Lower leg skin (tissue), 4 donors: ENCODE measurements around the gene CENPX. TPM values are rescaled to one million over a fixed set of nuclear protein-coding genes. Genes with fewer than 3 reads are reported as not detected.

ENCODE experiments used
- DNase-seq, 2 donors: peaks; one replicate each; pipeline ENCODE4 v3.0.0-alpha.2; 2019; ENCODE audit warnings: low spot score in 2 of 2
- H3K4me3 ChIP-seq: fragments of 200-600 bp; sonication (generic); 2 replicates; pipeline ENCODE4 v1.5.1; 2017; ENCODE audit warnings: mild to moderate bottlenecking, low read depth; ENCODE audit not compliant: poor library complexity, severe bottlenecking
- POLR2A ChIP-seq, 2 donors: fragments of 450-650 bp; IDR thresholded peaks; one replicate each; pipeline ENCODE4 v1.6.1; 2016 to 2017; ENCODE audit warnings: antibody characterized with exemption in 2 of 2, mild to moderate bottlenecking in 1 of 2, moderate library complexity in 1 of 2
- WGBS, 2 donors: methylation state at CpG; one replicate each; pipeline ENCODE4 v1.1.5; 2018; 5-methylcytosine and 5-hydroxymethylcytosine counted together
- intact Hi-C: fragments of 100-400 bp; cut with DNase I; formaldehyde crosslinking; loops from one replicate; pipeline ENCODE4 v1.15.0; 2023; ENCODE audit warnings: low total_unique reads
- total RNA-seq, 4 donors: library from RNA; depleted of rRNA; stranded (reverse); fragments of >200 nt; gene quantifications; one replicate each; pipeline ENCODE4 v1.1.0, GENCODE V29; 2016
- TF ChIP-seq, protein P1 (sequence below), 3 donors: fragments of 450-650 bp; IDR thresholded peaks; one replicate each; pipeline ENCODE4 v1.5.1; 2016; ENCODE audit warnings: antibody characterized with exemption in 3 of 3, mild to moderate bottlenecking in 3 of 3, moderate library complexity in 2 of 3

The CENPX gene
- total RNA-seq, 4 donors from 2014 or later, result 64.8 to 79.7 (median 71.2) TPM

DNA sequence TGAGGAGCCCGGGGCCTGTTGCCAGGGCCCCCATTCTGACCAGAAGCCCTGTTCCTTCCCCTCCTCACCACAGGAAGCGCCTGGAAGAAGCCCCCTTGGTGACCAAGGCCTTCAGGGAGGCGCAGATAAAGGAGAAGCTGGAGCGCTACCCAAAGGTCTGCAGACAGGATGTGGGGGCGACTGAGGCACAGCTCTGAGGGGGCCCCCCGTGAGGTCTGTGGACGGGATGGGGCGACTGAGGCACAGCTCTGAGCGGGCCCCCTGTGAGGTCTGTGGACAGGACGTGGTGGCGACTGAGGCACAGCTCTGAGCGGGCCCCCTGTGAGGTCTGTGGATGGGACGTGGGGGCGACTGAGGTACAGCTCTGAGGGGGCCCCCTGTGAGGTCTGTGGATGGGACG is 13.3 kb downstream of the CENPX start:
- DNase-seq, result no peak
- TF ChIP-seq, protein P1, sequence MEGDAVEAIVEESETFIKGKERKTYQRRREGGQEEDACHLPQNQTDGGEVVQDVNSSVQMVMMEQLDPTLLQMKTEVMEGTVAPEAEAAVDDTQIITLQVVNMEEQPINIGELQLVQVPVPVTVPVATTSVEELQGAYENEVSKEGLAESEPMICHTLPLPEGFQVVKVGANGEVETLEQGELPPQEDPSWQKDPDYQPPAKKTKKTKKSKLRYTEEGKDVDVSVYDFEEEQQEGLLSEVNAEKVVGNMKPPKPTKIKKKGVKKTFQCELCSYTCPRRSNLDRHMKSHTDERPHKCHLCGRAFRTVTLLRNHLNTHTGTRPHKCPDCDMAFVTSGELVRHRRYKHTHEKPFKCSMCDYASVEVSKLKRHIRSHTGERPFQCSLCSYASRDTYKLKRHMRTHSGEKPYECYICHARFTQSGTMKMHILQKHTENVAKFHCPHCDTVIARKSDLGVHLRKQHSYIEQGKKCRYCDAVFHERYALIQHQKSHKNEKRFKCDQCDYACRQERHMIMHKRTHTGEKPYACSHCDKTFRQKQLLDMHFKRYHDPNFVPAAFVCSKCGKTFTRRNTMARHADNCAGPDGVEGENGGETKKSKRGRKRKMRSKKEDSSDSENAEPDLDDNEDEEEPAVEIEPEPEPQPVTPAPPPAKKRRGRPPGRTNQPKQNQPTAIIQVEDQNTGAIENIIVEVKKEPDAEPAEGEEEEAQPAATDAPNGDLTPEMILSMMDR (IDR thresholded peaks at IDR 0.05), result no peak
- no peak for TF ChIP-seq POLR2A (IDR thresholded peaks at IDR 0.05)
- intact Hi-C loops, result no loop called here
- no peak overlapping the region for H3K4me3 ChIP-seq
- 88 to 90% methylated on average over 11 to 15 of the region's 15 CpGs for WGBS, 2 donors

DNA sequence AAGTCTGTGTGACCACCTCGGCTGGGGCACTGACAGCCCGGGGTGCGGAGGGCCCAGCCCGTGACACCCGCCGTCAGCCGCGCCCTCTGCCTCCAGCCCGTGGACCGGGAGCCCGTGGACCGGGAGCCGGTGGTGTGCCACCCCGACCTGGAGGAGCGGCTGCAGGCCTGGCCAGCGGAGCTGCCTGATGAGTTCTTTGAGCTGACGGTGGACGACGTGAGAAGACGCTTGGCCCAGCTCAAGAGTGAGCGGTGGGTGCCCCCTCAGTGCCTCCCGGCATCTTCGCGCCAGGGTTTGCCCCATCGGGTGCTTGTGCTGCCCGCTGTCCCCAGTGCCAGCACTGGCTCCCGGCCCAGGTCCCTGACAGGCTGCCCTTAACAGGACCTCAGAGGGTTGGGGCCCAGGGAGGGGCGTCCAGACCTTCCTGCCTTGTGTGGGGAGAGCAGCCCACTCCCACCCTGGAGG is 13.7 kb downstream of the CENPX start:
- no peak for DNase-seq
- intact Hi-C loops, result no loop called here
- TF ChIP-seq, protein P1 (IDR thresholded peaks at IDR 0.05), result no peak
- TF ChIP-seq POLR2A (IDR thresholded peaks at IDR 0.05), result no peak
- no peak overlapping the region for H3K4me3 ChIP-seq
- WGBS, 2 donors, result 81 to 97% methylated on average over 6 to 12 of the region's 28 CpGs

DNA sequence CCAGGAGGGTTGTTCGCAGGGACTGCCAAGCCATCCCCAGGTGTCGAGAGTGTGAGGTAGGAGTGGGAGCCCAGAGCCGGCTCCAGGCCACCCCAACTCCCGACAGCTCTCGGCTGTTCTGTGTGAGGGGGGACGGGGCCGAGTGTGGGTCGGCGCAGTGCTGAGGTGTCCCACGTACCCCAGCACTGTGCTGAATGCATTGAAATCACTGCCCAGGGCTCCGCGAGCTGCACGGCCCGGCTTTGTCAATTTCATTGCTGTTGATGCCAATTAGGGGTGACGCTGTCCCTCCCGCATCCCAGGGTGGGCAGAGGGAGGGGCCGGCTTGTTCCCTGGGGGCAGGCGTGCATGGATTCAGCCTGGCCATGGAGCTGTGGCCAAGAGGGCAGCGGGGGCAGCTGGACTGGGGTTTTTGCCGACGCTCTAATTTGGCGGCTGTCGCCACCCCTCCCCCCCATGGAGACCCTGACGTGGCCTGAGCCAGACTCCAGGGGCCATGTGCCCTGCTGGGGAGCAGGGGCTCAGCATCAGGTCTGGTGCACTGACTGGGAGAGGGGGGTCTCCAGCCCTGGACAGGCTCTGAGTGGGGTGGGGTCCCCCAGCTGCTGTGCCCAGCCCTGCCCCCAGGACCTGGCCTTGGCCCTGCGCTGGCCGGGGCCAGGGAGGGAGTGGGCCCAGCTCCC is 14.3 kb downstream of the CENPX start:
- no peak for TF ChIP-seq POLR2A (IDR thresholded peaks at IDR 0.05)
- TF ChIP-seq, protein P1 (IDR thresholded peaks at IDR 0.05), result no peak
- 87 to 90% methylated on average over 17 to 24 of the region's 26 CpGs for WGBS, 2 donors
- H3K4me3 ChIP-seq, result no peak overlapping the region
- intact Hi-C loops, result no loop called here
- no peak for DNase-seq

DNA sequence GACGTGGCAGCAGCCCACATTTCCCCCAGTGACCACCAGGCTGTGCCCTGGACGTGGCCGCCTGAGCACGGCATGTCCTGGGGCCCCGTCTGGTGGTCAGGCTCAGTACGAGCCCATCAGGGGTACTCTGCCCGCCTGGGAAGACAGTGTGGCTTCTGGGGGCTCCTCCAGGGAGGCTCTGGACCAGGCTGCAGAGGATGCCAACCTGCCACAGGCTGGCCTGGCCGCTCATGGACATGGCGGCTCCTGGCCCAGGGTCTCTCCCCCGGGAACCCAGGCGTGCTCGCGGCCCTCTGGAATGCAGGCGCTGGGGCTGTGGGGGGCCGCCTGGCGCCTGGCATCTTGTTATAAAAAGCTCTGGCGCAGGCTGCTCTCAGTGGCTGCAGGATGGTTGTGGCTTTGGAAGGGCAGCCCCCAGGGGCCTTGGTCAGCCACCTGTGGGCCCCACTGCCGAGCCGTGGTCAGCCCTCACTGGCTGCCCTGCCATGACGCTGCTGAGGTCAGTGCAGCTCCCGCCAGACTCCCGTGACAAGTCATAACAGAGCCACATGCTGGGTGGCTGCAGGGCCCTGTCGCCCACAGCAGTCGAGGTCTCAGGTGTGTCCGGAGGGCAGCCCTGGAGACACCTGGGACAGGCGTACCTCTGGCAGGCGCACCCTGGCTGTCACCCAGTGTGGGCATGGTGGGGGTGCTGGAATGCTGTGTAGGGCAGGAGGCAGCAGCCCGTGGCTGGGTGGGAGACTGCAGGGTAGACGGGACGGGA is 15.0 kb downstream of the CENPX start:
- no peak for TF ChIP-seq POLR2A (IDR thresholded peaks at IDR 0.05)
- TF ChIP-seq, protein P1 (IDR thresholded peaks at IDR 0.05), result no peak
- DNase-seq, result no peak
- intact Hi-C loops, result no loop called here
- 80 to 82% methylated on average over 9 to 23 of the region's 30 CpGs for WGBS, 2 donors
- no peak overlapping the region for H3K4me3 ChIP-seq

DNA sequence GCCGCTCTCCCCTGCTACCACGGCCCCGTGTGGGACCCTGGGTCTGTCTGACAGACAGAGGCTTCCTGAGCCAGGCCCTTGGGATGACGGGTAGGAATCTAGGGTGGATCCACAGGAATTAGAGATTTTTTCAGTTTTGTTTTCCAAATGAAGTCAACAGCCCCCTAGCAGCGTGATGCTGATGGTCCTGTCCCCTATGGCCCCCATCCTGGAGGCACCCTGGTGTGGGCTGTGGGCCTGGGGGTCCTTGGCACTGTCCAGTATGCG is 15.5 kb downstream of the CENPX start:
- intact Hi-C loops, result no loop called here
- H3K4me3 ChIP-seq, result no peak overlapping the region
- TF ChIP-seq, protein P1 (IDR thresholded peaks at IDR 0.05), result no peak
- TF ChIP-seq POLR2A (IDR thresholded peaks at IDR 0.05), result no peak
- WGBS, 2 donors, result 50 to 75% methylated on average over 2 to 6 of the region's 6 CpGs
- no peak for DNase-seq
